NOMO-1 treated with DMSO at 0.1 percent for 48 hours (cell line): Measurements from ENCODE around the gene CHURC1.

ENCODE experiments used
- DNase-seq: peaks from one replicate; lab custom pipeline; 2025; ENCODE audit not compliant: unreplicated experiment; lab: John Stamatoyannopoulos, UW

Gene CHURC1

DNA sequence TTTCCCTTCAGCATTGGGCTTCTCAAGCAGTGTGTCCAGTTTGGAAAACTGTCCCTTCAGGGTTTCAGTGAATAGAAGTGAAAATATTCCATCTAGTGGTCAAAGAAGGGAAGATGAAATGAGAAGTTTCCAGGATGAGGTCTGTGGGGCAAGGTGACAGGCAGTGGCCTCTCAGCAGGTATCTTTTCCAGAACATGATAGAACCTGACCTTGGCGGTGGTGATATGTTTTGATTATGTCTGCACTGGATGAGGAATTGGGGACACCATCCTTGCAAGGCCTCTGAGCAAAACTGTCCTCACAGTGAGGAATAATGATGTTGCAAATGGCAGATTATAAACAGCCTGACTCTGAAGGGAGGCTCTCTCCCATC, 23.6 kb downstream of the CHURC1 start:
- no peak for DNase-seq

DNA sequence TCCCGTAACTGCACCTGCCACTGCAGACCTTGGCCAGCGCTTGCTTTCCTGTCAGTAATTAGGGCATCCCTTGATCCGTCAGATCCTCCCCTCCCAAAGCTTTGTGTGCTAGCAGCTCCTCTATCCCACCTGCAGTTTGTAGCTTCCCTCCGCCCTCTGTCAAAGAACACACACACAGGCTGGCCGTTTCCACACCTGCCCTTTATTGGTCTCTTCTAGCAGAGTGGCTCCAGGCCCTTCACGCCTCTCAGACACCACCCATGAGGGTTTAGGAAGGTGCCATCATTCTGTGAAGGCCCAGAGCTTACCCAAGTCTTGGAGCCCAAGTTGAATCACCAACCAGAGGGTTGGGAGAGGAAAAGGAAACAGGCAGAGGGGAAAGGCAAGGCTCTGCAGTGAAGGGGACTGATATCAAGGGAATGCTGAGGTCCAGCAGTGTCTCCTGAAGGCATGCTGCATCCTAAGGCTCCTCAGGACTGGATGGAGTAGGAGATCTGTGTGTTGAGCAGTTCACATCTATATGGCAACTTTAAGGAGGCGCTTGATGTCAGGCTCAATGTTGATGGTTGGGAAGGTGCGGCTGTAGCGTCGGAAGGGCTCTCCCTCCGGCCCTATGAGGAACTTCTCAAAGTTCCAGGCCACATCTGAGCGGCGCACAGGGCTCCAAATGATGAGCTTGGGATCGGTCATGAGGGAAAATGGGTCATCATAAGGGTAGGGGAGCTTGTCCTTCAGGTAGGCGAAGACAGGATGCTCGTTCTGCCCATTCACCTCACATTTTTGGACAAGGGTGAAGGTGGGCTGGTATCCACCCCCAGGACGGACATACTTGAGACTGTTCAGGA, 24.9 kb downstream of the CHURC1 start:
- no peak for DNase-seq

DNA sequence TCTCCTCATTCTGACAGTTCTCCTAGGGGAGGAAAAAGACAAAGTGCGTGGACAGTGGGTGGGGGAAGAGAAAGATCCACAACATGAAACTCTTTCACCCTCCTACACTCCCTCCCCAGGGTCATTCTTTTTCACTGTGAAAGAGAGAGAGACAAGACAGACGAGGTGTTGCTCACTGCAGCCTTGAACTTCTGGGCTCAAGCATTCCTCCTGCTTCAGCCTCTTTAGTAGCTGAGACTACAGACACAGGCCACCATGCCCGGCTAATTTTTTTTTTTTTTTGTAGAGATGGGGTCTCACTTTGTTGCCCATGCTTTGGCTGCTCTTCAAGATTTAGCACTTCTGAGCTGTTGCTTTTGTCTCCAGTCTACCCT, 25.5 kb downstream of the CHURC1 start:
- no peak for DNase-seq

DNA sequence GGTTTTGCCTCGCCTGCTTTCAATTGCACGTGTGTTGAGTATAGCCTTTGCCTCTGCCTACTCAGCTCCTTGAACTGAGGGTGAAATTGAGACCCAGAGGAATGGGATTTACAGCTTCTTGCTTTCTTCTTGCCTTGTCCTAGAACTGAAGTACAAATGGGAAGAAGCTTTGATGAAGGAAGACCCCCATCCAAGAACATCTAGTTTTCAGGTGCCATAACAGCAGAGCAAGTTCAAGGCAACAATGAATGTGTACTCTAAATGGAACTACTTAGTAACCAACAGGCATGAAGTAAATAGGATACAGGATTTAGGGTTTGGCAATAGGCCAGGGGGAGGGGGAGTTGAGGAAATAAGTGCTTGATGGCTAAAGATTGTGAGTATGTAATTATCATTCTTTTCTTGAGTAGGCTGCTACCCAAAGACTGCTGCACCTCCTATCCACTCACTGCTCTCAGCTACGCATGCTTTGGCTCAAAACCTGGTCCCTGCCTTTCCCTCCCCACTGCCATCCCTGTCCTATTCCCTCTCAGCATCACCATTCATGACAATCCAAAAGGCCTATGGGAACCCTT, 26.2 kb downstream of the CHURC1 start:
- DNase-seq, result no peak

DNA sequence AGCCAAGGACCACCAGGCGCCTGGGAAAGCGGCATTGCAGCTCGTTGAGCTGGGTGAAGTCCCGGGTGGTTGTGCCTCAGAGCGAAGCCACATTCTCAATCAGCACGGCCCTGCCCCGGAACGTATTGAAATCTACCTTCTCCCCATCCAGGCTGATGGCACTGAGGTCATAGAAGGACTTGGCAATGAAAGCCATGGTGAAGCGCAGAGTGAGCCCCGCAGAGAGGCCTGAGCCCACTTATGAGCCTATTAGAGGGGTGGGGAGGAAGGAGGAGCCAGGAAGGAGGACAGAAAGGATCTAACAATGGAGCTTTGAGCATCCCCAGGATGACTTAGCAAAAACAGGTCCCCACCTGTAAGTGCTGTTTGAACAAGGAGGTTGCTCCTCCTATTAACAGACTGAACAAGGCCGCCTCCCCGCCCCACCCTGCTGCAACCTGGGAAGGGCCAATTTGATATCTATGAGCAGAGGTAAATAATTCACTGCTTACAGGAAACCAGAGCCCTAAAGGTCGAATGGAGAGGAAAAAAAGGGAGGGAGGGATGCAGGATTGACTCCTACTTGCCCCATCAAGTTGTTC, 28.4 kb downstream of the CHURC1 start, which contains the start of gene GPX2:
Gene GPX2 (minus strand): TSS at position 215 of the 581 bp plus-strand sequence. CDS start 19 bp downstream, at position 196.
- no peak for DNase-seq

DNA sequence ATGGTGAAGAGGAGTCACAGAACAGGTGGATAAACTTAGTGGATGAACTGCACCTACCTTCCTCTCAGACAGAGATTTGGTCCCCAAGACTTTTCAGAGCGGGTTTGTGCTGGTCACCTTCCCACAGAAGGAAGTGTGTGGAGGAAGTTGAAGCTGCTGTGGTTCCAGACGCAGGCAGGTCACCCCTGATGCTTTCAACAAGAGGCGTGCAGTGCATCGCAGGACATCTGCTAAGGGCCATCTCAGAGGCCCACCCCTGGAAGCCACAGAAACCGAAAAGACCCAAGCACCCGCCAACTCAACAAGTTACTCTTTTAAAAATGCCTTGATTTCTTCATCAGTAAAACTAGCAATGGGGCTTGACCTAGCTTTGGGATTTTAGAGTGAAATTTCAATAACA, 29.3 kb downstream of the CHURC1 start:
- DNase-seq, result no peak

DNA sequence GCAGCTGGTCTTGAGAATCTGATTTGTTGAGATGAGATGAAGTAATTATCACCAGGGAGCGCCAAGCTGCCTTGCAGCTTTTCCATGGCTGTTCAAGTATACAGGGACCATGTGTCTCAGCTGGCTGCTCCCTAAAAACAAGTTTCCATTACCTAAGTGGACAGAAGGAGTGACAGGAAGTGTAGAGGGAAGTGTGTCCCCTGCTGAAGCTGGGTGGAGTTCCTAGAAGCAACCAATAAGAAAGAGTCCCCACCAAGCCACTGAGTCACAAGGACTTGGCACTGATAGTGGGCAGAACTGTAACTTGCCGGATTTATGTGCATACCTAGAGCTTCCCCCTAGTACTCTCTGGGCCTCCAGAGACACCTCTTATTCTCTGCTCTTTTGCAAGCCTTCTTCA, 29.8 kb downstream of the CHURC1 start:
- DNase-seq, result no peak

DNA sequence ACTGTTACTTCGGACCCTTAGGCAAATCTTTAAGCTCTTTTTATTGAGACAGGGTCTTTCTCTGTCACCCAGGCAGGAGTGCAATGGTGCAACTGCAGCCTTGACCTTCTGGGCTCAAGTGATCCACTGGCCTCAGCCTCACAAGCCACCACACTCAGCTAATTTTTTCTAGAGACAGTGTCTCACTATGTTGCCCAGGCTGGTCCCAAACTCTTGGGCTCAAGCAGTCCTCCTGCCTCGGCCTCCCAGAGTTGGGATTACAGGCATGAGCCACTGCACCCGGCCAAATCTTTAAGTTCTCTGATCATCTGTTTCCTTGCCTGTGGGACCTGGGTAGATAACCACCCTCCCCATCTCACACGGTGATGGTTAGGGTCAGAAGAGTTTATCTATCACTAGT, 30.6 kb downstream of the CHURC1 start:
- no peak for DNase-seq

DNA sequence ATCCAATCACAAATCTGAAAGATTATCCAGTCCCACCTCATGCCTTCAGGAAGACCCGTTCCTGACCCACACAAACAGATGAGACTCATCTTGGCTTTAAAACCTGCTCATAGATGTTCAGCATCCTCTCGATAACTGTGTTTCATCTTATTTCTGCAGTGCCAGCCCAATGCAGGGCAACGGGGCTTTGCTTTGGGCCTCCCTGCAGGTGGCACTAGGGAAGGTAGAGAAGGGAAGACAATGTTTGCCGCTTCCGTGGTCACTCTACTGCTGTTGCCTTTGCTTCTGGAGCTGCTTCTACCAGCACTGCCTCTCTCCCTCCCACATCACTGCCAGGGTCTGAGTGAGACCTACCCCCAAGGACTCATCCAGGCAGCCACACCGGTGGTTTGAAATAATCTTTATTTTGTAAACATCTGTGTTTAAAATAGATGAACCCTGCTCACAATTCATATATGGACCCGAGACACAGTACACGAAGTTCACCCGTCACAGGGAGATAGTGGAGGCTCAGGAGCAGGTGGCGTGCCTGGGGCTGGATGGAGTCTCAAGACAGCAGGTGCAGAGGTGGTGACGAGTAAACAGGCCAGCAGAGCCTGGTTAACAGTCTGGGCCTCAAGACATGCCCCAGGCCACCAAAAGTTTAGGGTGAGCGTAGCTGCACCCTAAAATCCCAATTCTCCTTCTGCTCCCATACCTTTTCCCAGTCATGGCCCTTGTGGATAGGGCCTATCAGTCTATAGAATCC, 31.4 kb downstream of the CHURC1 start:
- no peak for DNase-seq

DNA sequence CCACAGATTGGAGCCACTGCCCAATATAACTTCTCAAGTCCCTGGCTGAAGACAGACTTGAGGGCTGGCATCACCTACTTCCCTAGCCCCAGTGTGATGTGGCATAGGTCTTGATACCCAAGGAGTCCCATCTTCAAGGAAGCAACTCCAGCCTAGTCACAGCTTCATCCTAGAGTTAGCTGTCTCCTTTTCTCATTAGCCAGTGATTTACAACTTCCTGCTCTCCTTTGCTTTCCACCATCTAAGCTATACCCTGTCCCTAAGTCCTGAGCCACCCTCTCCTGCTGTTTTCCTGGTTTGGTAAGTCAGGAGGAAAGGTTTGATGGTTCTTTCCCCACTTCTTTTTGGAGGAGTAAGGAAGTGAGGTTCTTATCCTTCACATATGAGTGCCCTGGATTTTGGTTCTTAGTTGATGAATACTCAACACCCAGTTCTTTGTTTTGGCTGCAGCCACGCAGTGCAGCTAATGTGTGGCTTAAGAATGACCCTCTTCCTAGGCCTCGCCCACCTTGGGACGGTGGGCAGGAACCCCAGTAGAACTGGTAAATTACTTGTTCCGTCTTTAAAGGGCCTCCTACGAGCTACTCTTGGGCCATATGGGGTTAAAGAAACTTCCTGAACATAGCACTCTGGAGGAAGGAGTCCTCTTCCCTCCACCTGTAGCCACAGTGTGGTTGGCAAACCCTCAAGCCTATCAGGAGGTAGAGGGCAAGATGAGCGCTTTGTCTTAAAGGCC, 32.2 kb downstream of the CHURC1 start:
- DNase-seq, result no peak

DNA sequence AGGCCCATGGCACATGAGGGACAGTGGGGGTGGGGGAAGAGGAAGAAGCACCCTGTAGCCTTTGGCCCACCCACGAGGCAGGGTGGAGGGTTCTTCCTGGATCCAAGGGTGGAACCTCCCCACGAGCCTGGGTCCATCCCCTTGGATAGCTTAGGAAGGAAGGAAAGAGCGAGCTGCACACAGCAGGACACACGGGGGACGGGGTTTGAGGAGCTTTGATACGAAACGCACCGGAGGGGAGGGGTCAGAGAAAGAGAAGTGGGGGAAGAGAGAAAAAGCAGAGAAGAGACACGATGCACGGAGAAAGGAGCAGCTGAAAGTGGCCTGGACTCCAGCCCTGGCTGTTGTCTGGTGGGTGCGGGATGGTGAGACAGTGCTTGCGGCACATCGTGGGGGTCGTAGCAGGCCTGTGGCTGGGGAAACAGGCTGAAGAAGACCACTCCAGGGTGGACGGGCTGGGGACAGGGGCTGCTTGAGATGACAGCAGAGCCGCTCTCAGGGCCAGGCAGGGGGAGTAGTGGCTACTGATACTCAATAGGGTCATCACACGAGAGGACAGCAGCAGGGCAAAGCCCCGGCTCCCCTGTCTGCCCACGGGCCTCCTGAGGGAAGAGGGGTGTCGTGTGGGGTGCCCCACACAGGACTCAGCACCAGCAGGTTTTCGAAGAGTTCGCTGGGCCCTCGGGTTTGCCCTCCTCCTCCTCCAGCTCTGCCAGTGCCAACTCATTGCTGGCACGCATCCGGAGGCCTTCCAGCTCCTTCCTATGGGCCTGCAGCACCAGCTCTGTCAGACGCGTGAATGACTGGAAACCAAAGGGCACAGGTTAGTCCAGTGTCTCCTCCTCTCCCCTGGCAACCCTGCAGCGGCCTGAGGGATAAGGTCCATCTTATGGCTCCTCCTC, 33.7 kb downstream of the CHURC1 start:
- DNase-seq, result no peak

DNA sequence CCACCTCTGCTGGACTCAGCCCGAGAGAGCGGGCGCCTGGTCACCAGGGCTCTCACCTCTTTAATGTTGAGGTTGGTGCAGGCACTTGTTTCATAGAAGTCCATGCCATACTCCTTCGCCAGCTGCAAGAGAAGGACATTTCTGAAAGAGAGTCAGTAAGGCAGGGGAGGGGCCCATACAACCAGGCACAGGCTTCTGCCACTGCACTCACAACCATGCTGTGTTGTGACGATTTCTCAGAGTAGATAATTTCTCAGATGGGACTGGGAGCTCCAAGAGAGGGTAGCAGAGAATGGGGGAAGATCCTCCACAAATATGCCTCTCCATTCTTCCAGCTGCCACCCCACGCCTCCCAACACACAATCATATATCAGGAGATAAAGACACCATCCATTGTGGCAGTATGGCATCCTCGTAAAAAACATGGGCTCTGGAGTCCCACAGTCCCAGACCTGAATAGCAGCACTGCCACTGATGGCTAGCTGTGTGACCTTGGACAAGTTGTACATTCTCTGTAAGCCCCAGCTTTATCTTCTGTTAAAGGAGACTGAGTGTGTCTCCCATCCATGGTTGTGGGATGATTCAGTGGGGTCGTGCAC, 34.5 kb downstream of the CHURC1 start:
- DNase-seq, result no peak

DNA sequence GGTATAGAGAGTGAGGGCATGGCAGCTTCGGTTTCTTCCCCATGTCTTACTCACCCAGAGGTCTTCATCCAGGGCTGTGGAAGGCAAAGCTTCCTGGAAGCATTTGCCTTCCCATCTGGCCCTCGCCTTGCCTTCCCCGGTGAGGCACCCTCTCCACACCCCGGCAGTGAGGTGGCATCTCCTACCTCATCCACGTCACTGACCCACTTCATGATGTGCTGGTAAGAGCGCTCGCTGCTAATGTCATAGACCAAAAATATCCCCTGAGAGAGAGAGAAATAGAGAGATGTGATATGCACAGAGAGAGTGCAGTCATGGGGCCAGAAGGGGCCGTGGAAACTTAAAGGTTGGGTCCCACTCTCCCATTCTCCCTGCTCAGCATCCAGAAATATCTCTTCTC, 36.6 kb downstream of the CHURC1 start:
- no peak for DNase-seq

DNA sequence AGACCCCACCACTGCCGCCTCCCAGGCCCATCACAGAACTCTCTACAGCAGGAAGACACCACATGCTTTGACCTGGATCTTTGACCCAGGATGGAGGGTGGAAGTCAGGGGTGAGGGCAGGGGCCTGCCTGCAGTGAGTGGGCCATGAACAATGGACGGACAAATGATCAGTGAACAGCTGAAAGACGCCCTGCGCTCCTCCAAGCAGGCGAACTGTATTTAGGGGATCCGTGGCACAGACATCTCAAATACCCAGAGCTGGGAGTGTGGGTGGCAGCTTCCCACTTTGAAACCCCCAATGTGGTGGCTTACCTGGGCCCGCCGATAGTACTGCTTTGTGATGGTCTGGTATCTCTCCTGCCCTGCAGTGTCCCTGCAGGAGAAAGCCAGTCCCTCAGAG, 37.0 kb downstream of the CHURC1 start:
- no peak for DNase-seq

DNA sequence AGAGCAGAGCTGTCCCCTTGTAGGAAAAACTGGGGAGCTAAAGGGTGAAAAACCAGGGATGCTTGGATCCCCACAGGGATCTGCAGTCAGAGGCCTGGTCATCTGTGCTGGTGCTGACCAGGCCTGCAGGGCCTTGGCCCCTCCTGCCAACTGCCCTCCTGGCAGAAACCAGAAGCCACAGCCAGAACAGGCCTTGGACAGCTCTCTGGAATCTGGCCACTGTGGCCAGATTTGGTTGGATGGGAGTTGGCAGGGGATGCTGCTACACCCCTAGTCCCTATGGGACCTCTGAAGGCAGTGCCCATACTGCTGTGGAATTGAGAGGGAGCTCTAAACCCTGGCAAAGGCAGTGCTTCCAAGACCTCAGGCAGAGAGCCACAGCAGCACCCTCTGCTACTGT, 37.5 kb downstream of the CHURC1 start:
- no peak for DNase-seq

DNA sequence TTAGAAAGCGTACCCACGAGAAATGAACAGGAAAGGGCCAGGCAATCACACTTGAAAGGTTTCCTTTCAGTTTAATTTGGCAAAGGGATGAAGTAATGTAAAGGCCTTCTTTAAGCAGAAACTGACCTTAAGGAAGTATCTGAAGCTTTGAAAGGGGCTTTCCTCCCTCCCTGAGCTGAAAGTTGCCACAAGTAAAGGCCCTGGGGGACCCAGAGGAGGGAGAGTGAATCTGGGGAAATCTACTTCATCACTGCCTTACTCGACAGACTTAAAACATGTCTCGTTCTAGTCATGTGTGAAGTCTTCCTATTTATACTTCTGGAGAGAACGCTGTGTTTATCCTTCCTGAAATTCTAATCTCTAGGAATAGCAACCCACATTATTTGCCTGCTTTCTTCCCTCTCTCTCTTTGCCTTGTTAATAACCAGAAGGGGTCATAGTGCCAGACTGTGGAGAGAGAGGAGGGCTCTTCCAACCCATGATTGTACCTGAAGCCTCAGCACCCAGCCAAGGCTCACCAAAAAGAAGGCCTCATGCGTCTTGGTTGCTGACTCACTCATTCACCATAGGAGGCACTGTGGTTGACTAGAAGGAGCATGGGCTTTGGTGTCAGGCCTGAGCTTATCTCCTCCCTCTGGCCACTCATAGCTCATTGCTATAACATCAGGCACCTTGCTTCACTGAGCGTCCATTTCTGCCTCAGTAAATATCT, 38.5 kb downstream of the CHURC1 start:
- no peak for DNase-seq

DNA sequence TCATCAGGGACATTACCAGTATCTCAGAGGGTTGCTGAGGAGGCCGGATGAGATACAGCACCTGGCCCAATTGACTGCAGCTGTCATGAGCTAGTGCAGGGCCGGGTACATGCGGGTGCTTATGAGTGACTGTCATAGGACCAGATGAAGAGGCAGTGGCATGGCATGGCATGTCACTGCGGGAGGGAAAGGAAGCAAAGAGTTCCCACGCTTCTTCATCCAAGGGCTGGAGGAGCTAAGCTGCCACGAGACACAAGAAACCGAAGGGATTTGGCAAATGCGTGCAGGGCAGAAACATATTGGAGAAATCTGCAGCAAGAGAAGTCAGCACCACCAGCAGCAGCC, 39.0 kb downstream of the CHURC1 start:
- DNase-seq, result no peak

DNA sequence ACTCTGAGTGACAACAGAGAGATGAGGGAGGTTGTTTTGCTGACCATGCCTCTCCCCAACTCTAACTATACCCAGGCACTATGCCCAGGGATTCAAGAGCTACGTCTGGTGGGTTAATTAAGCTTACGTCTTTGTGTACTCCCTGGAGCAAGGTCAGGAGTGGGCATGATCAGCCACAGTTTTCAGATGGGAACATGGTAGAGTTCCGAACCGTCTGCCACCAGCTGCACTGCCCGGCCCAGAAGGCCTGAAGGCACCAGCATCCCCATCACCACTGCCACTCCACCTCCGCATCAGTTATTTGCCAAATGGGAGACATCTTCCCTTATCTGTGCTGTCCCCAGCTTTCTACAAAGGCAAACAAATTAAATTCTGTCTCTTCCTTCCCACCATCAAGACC, 39.4 kb downstream of the CHURC1 start:
- no peak for DNase-seq
